OCI-LY7 (cell line): Measurements from ENCODE around the gene XPO1. TPM values are rescaled to one million over a fixed set of nuclear protein-coding genes. Genes with fewer than 3 reads are reported as not detected.

ENCODE experiments used
- BruUV-seq: library from RNA; stranded (reverse); fragments of 400-500 nt; replicated peaks from 2 replicates; lab custom pipeline; 2021; lab: Mats Ljungman, UMichigan
- CTCF ChIA-PET: fragments of 300-600 bp; sonication (Branson Sonifier 250); formaldehyde crosslinking; loops from one replicate; lab custom pipeline; 2022; ENCODE audit warnings: antibody characterized with exemption; ENCODE audit not compliant: unreplicated experiment; lab: Charles Lee
- POLR2A ChIA-PET: fragments of 300-600 bp; sonication (Branson Sonifier 250); formaldehyde crosslinking; loops from one replicate; lab custom pipeline; 2022; ENCODE audit warnings: antibody characterized with exemption; lab: Charles Lee
- DNase-seq: peaks from one replicate; pipeline ENCODE4 v3.0.0-alpha.2; 2015; ENCODE audit warnings: low spot score
- H2AFZ ChIP-seq: fragments of 200-600 bp; sonication (generic), shearing (Covaris generic); 2 replicates; pipeline ENCODE4 v1.6.1; 2014; ENCODE audit warnings: mild to moderate bottlenecking, antibody characterized with exemption, low read length, moderate library complexity
- H3K27ac ChIP-seq: fragments of 200-600 bp; sonication (generic); 2 replicates; pipeline ENCODE4 v1.5.1; 2014; ENCODE audit warnings: mixed run types, low read depth, mild to moderate bottlenecking, moderate library complexity, low read length, inconsistent platforms; ENCODE audit not compliant: poor library complexity, severe bottlenecking
- H3K36me3 ChIP-seq: fragments of 200-600 bp; sonication (generic); 2 replicates; pipeline ENCODE4 v1.6.1; 2014; ENCODE audit warnings: mild to moderate bottlenecking, antibody characterized with exemption, low read length, moderate library complexity, mixed read lengths; ENCODE audit not compliant: insufficient read depth
- H3K4me1 ChIP-seq: fragments of 200-600 bp; sonication (generic); 2 replicates; pipeline ENCODE4 v1.5.1; 2014; ENCODE audit warnings: mild to moderate bottlenecking, low read length; ENCODE audit not compliant: insufficient read depth, poor library complexity, severe bottlenecking
- H3K4me2 ChIP-seq: fragments of 200-600 bp; sonication (generic); 2 replicates; pipeline ENCODE4 v1.6.1; 2014; ENCODE audit warnings: mild to moderate bottlenecking, low read length
- H3K4me3 ChIP-seq: fragments of 200-600 bp; sonication (generic); 2 replicates; pipeline ENCODE4 v1.5.1; 2014; ENCODE audit warnings: mild to moderate bottlenecking, low read depth, low read length; ENCODE audit not compliant: poor library complexity, severe bottlenecking
- H3K79me2 ChIP-seq: fragments of 200-600 bp; sonication (generic); 2 replicates; pipeline ENCODE4 v1.6.1; 2016; ENCODE audit warnings: low read depth, mild to moderate bottlenecking, low read length, moderate library complexity, mixed read lengths; ENCODE audit not compliant: insufficient read depth
- H3K9me2 ChIP-seq: fragments of 200-600 bp; sonication (generic); 2 replicates; pipeline ENCODE4 v1.6.1; 2016; ENCODE audit warnings: mild to moderate bottlenecking, low read length, mixed read lengths; ENCODE audit not compliant: insufficient read depth
- H3K9me3 ChIP-seq: fragments of 200-600 bp; sonication (generic); 2 replicates; pipeline ENCODE4 v1.6.1; 2014; ENCODE audit warnings: mild to moderate bottlenecking, mixed run types, low read length, mixed read lengths
- H4K20me1 ChIP-seq: fragments of 200-600 bp; sonication (generic); 2 replicates; pipeline ENCODE4 v1.6.1; 2014; ENCODE audit warnings: mild to moderate bottlenecking, antibody characterized with exemption, low read length, moderate library complexity, mixed read lengths; ENCODE audit not compliant: insufficient read depth
- EZH2phosphoT487 ChIP-seq: fragments of 200-600 bp; sonication (generic); IDR thresholded peaks from 2 replicates; pipeline ENCODE4 v1.6.1; 2018; ENCODE audit warnings: low read depth, borderline replicate concordance, mild to moderate bottlenecking, mixed run types, antibody characterized with exemption, low read length, moderate library complexity, mixed read lengths
- intact Hi-C: fragments of 100-400 bp; cut with micrococcal nuclease; formaldehyde crosslinking; loops from one replicate; pipeline ENCODE4 v1.10.0; 2022; ENCODE audit not compliant: unreplicated experiment
- total RNA-seq, 2 experiments: library from RNA; depleted of rRNA in 1 of 2; stranded (reverse); fragments of >200 nt in 1 of 2; shearing (Covaris generic) in 1 of 2; gene quantifications; 2 replicates each; pipeline ENCODE4 v1.2.3, GENCODE V29; 2014 to 2022
- TF ChIP-seq, protein P1 (sequence below): fragments of 200-600 bp; sonication (generic); conservative IDR thresholded peaks from 2 replicates; pipeline ENCODE4 v1.5.1; 2014; ENCODE audit warnings: mild to moderate bottlenecking, antibody characterized with exemption, low read length, moderate library complexity, mixed read lengths

Gene XPO1
- total RNA-seq, 2 experiments from 2014 or later: 177 to 287 TPM

GRCh38 chr2:61538920-61539520 lies 864 bp upstream of the XPO1 start:
- POLR2A ChIA-PET: interaction anchor here (0.6 to 1.9 kb wide), 13 partner anchors 15 to 657 kb away, joined by 3 to 11 read pairs (median 3); no protein-coding TSS in a partner anchor
- Histone ChIP-seq H3K79me2 (peaks cover 46% of the 10 kb centered on the region), H3K4me3 (peak overlapping the region; percentile 84), H3K9me3 (no peaks in the 10 kb centered on the region), H3K9me2 (no peaks in the 10 kb centered on the region), H3K4me2 (peak overlapping the region; percentile 92), H3K36me3 (peaks cover 31% of the 10 kb centered on the region), H3K4me1 (peaks cover 26% of the 10 kb centered on the region), H2AFZ (peak overlapping the region; percentile 84), H3K27ac (peak overlapping the region; percentile 89), H4K20me1 (peaks cover 21% of the 10 kb centered on the region)
- TF ChIP-seq, protein P1, sequence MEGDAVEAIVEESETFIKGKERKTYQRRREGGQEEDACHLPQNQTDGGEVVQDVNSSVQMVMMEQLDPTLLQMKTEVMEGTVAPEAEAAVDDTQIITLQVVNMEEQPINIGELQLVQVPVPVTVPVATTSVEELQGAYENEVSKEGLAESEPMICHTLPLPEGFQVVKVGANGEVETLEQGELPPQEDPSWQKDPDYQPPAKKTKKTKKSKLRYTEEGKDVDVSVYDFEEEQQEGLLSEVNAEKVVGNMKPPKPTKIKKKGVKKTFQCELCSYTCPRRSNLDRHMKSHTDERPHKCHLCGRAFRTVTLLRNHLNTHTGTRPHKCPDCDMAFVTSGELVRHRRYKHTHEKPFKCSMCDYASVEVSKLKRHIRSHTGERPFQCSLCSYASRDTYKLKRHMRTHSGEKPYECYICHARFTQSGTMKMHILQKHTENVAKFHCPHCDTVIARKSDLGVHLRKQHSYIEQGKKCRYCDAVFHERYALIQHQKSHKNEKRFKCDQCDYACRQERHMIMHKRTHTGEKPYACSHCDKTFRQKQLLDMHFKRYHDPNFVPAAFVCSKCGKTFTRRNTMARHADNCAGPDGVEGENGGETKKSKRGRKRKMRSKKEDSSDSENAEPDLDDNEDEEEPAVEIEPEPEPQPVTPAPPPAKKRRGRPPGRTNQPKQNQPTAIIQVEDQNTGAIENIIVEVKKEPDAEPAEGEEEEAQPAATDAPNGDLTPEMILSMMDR: no peak
- TF ChIP-seq EZH2phosphoT487: no peak
- CTCF ChIA-PET: no interaction called here
- DNase-seq: peak; percentile 54
- BruUV-seq: TSS peak; percentile 94
- intact Hi-C loops: loop anchor here (1.0 to 5.0 kb wide), 4 partner anchors 68 to 522 kb away; partner anchors contain the start of genes PEX13, PUS10 and USP34

- H3K4me3 ChIP-seq: peak overlapping the region; percentile 84
- no peaks in the 10 kb centered on the region for H3K9me3 ChIP-seq
- peaks cover 42% of the 10 kb centered on the region for H3K36me3 ChIP-seq
- ChIA-PET POLR2A (interaction anchor here (0.6 to 1.9 kb wide), 14 partner anchors 13 to 1187 kb away, joined by 3 to 14 read pairs (median 4); no protein-coding TSS in a partner anchor), CTCF (no interaction called here)
- H3K27ac ChIP-seq: peak overlapping the region; percentile 89
- no peak overlapping the region; the same call in 1 of the 2 replicates for H2AFZ ChIP-seq
- peaks cover 33% of the 10 kb centered on the region for H4K20me1 ChIP-seq
- peak overlapping the region; percentile 54 for H3K4me2 ChIP-seq
- BruUV-seq: no TSS peak
- TF ChIP-seq, protein P1: no peak
- no peak for TF ChIP-seq EZH2phosphoT487
- H3K9me2 ChIP-seq: no peaks in the 10 kb centered on the region
- H3K79me2 ChIP-seq: peaks cover 57% of the 10 kb centered on the region
- H3K4me1 ChIP-seq: peaks cover 37% of the 10 kb centered on the region
- intact Hi-C loops: loop anchor here (1.0 to 5.0 kb wide), 4 partner anchors 67 to 521 kb away; partner anchors contain the start of genes PEX13, PUS10 and USP34
- no peak for DNase-seq
Observed at GRCh38 chr2:61537950-61538199, 281 bp downstream of the XPO1 start.
